Left ventricle myocardium superior (tissue), 1 donor: Measurements from ENCODE around the gene P2RX2. TPM values are rescaled to one million over a fixed set of nuclear protein-coding genes. Genes with fewer than 3 reads are reported as not detected.
A peak's percentile ranks its signal among the peaks of the same experiment; 100 is the strongest.

Source experiments
- ATAC-seq: fragments of 200-7000 bp; cut with Tn5 transposase; one replicate; pipeline ENCODE4 v1.9.1; 2020; ENCODE audit warnings: mild to moderate bottlenecking, moderate library complexity
- DNase-seq: peaks from one replicate; pipeline ENCODE4 v3.0.0-alpha.2; 2020
- intact Hi-C: fragments of 100-400 bp; cut with micrococcal nuclease; formaldehyde crosslinking; loops from one replicate; pipeline ENCODE4 v1.11.0; 2022
- long read RNA-seq: library from polyadenylated mRNA; unstranded; transcript quantifications from one replicate; pipeline ENCODE4 v2.0.0, GENCODE V29; 2021
- total RNA-seq: library from RNA; stranded (reverse); fragmentation: NEBNext Ultra II Directional; extraction: Animal tissue kit (Norgen Biotek cat#: 25700); gene quantifications from one replicate; pipeline ENCODE4 v1.2.1, GENCODE V29; 2021
- donor health status: DM: no; HTN: yes; CAD: no; lungs with severe emphysema.

Gene P2RX2
- not detected for total RNA-seq
- long read RNA-seq: 0 reads

- intact Hi-C loops: loop anchor here (10.0 kb wide), 1 partner anchor 204 kb away; no protein-coding TSS in a partner anchor
- DNase-seq: no peak
- no peak for ATAC-seq
Observed at GRCh38 chr12:132618683-132619043, at the start of gene P2RX2. P2RX2 (plus strand) TSS chr12:132618776; CDS start chr12:132618817, 41 bp downstream.

- DNase-seq (no peak), ATAC-seq (no peak)
- intact Hi-C loops: no loop called here
Observed at GRCh38 chr12:132568826-132569480, 49.6 kb upstream of the P2RX2 start.

- ATAC-seq: no peak
- DNase-seq: no peak
- intact Hi-C loops: no loop called here
Observed at GRCh38 chr12:132569856-132570480, 48.6 kb upstream of the P2RX2 start.

DNA sequence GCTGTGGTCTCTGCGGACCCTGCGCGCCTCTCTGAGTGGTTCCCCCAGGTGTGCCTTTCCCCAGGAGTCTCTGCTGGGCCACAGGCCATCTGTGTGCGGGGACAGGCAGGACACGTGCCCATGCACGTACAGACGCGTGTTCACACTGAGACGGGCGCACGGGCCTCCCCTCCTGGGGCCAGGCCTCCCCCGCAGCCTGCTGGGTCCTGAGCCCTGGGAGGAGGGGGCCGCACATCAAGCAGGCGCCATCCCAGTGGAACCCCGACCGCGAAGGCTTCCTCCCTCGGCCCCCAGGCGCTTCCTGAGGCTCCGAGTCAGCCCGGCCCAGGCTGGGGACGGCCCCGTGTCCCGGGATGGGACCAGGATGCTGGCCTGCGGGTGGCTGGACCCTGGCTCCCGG, 47.9 kb upstream of the P2RX2 start:
- ATAC-seq: no peak
- intact Hi-C loops: no loop called here
- DNase-seq: no peak

DNA sequence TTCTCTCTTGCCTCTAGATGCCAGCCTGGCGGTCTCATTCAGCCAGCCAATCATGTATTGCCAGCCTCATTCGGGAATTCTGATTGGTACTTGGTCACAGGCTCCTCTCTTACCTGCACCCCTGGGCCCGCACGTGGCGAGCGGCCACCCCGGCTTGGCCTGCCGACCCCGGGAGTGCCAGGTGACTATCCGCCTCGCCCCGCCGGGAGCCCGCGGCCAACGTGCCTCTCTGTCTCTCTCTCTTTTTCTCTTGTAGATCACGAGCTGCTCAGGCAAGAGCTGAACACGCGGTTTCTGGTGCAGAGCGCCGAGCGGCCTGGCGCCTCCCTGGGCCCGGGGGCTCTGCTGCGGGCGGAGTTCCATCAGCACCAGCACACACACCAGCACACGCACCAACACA, 47.5 kb upstream of the P2RX2 start:
- ATAC-seq: no peak

GRCh38 chr12:132571598-132571997, 47.0 kb upstream of the P2RX2 start:
- intact Hi-C loops: no loop called here
- no peak for ATAC-seq

More for the DNA sequence above, 47.5 kb upstream of the P2RX2 start:
- no peak for DNase-seq
- intact Hi-C loops: no loop called here

DNA sequence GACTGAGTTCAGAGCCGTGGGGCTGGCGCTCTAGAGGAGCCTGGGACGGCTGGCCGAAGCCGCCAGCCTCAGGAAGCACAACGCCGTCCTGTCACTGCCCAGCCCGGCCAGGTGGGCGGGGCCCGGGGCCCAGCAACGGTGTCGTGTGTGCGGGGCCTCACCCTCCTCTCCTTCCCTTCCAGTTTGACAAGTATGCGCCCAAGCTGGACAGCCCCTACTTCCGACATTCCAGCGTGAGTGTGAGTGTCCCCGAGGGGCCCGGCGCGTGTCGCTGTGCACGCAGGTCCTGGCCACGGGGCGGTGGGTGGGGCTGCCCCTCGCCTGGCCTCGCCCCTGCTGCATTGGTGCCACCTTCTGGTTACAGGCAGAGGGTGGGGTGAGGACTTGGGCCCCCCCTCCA, 46.5 kb upstream of the P2RX2 start:
- intact Hi-C loops: no loop called here
- ATAC-seq (no peak), DNase-seq (no peak)

More at GRCh38 chr12:132571598-132571997, 47.0 kb upstream of the P2RX2 start:
- DNase-seq: no peak

- no peak for DNase-seq
- no peak for ATAC-seq
- intact Hi-C loops: no loop called here
Observed at GRCh38 chr12:132572801-132573760, 45.5 kb upstream of the P2RX2 start.

DNA sequence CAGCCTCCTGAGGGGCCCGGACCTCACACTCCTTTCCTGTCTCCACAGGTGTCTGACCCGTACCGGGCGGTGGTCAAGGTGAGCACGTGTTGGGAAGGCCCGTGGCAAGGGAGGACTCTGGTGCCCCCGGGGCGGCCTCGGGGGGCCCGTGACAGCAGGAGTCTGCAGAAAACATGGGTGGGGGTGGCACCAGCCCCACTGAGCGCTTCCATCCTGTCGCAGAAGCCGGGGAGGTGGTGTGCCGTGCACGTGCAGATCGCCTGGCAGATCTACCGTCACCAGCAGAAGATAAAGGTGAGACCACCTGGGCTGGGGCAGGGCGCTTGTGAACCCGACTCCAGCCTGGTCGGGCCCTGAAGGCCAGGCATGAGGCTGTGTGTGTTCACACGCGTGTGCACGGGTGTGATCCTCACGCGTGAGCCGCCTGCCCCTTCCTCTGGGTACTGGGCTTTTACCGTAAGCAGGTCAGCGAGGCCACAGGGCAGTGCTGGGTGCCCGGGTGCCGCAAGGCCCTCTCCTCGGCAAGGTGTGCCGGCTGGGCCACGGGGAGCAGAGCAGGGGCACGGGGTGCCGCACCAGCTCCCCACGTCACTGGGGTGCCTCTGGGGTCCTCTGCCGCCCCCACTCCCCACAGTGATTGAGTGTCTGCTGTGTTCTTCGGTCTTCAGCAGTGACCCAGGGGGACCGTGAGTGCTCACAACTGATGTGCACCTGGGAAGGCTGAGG, 44.1 kb upstream of the P2RX2 start:
- no peak for DNase-seq
- intact Hi-C loops: no loop called here
- ATAC-seq: no peak

DNA sequence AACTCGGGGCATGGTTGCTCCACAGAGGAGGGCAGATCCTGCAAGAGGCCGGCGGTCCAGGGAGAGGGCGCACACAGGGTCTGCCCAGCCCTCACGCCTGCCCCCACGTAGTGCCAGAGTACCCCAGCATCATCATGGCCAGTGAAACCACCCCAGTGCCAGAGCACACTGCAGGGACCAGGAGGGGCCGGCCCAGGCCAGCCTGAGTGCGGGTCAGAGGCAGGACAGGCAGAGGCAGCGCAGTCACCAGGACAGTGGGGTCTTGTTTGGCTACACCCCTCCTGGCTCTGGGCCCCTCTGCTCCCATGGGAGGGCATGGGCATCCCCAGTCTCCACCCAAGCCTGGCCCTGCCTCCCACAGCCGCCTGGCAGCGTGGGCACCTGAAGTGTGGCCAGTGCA, 42.9 kb upstream of the P2RX2 start:
- no peak for ATAC-seq

DNA sequence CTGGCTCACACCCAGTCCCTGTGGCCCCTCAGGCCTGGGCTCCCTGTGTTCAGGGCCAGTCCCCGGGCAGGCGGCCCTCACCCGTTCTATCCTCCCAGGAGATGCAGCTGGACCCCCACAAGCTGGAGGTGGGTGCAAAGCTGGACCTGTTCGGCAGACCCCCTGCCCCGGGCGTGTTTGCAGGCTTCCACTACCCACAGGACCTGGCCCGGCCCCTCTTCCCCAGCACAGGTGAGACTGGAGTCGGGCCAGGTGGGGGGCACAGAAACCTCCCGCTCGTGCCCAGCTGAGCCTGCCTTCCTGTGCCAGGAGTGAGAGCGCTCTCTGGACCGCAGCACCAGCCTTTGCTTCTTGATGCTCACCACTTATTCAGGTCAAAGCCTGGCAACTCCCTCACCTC, 41.9 kb upstream of the P2RX2 start:
- no peak for DNase-seq
- ATAC-seq: no peak
- intact Hi-C loops: no loop called here

More for the DNA sequence above, 42.9 kb upstream of the P2RX2 start:
- no peak for DNase-seq
- intact Hi-C loops: no loop called here

DNA sequence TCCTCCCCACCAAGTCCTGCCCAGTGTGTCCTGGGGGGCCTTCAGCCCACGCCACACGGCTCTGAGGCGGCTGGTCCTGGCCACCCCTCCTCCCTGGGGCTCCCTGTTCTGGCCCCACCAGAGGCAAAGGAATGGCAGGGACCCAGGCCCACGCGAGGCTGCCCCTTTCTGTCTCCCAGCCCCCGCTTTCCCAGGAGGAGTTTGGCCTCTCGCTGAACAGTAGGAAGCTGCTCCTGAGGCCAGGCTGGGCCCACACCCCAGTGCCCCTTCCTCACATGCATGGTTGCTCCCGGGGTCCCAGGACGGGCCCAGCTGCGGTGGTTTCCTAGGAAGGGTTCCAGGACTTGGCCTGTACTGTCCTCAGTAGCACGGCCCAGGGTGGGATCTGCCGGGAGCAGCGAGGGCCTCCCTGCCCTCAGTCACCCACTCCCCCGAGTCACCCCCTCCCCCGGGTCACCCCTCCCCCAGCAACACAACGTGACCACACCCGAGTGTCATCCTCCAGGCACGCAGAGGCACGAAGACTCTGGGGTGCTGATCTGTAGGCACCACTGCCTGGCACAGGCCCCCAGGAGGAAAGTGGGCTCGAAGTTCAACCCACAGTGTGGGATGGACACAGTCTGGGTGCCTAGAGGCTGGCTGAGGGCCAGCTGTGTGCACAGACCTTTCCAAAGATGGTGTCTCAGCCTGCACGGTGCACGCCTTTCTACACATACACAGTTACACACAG, 41.2 kb upstream of the P2RX2 start:
- intact Hi-C loops: no loop called here
- ATAC-seq (no peak), DNase-seq (no peak)

GRCh38 chr12:132578118-132578517, 40.5 kb upstream of the P2RX2 start:
- intact Hi-C loops: no loop called here
- DNase-seq (no peak), ATAC-seq (no peak)

DNA sequence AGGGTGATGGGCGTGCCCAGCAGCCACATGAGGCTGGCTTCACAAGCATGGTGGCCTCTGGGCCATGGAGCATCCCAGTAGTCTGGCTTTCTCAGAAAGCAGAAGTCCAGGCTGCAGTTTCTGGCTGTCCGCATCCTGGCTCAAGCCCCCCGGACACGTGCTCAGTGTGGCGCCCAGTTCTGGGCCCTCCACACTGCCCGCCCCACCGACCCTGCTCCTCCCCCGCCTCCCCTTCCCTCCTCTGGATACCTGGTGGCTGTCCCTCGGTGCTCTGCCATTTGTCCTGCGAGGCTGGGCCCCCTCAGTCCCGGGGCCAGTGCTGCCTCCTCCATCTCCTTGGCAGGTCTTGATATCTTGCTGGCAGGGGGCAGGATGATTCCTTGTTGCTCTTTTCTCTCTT, 39.8 kb upstream of the P2RX2 start:
- ATAC-seq: no peak
- intact Hi-C loops: no loop called here
- DNase-seq: no peak

DNA sequence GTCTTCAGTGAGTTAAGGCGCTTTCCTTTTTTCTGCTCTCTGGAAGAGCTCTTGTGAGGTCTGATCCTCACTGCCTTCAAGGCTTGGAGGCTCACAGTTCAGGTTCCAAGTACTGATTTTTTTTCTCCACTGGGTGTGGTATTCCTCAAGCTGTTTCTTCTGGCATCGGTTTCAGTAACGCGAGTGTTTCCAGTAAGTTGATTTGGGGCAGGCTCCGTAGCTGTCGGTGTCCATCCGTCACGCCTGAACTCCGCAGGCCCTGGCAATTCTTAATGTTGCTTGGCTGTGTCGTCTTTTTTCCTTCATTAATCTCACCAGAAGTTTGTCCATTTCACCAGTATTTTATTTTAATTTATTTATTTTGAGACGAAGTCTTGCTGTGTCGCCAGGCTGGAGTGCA, 38.8 kb upstream of the P2RX2 start:
- intact Hi-C loops: no loop called here
- ATAC-seq: peak; percentile 18
- DNase-seq: no peak

- no peak for ATAC-seq
- intact Hi-C loops: no loop called here
- DNase-seq: no peak
Observed at GRCh38 chr12:132580701-132581292, 37.8 kb upstream of the P2RX2 start.

DNA sequence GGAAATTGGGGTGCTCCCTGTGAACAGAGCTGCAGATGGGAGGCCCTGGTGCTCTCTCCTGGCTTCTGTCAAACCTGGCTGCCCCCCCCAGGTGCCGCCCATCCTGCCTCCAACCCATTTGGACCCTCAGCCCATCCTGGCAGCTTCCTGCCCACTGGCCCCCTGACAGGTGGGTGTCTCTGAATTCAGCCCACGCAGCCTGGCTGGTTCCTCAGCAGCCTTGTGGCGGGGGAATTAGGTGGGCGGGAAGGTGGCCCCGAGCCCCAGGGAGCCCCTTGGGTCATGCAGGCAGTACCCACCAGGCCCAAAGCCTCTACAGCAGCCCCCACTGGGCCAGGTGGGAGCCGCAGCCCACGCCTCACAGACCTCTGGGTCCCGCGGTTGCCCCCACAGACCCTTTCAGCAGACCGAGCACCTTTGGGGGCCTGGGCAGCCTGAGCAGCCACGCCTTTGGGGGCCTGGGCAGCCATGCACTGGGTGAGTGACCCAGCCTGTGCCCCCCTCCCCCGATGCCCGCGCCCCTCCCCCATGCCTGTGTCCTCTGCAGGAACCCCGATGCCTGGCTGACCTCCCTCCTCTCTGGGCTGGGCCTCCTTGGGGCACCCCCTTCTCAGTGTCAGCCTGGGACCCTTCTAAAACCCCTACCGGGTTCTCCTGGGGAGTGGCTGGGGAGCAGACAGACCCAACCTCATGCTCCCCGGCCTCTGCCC, 37.1 kb upstream of the P2RX2 start:
- DNase-seq (no peak), ATAC-seq (peak; percentile 3)
- intact Hi-C loops: no loop called here

GRCh38 chr12:132582058-132582420, 36.5 kb upstream of the P2RX2 start:
- peak; percentile 58 for DNase-seq
- ATAC-seq: peak; percentile 67
- intact Hi-C loops: no loop called here
